ENCODE measurements around the gene C4BPA. TPM values are rescaled to one million over a fixed set of nuclear protein-coding genes. Genes with fewer than 3 reads are reported as not detected.

Gene C4BPA
- polyA plus RNA-seq, 1 of the 3 experiments (the other 2 are of a cell fraction), result not detected

- no peak for TF ChIP-seq CTCF (IDR thresholded peaks at IDR 0.05)
Measured at GRCh38 chr1:207156095-207156494, 52.1 kb downstream of the C4BPA start (continued).

- no peak overlapping the region for H3K4me2 ChIP-seq
- WGBS (ENCODE audit: low lambda C conversion rate), result 5% methylated on average over 5 of the region's 5 CpGs
- H3F3A ChIP-seq (replicated peaks; ENCODE audit: insufficient read depth), result no peaks in the 10 kb centered on the region
- CTCF ChIA-PET, result interaction anchor here (1.3 kb wide), 1 partner anchor 343 kb away, joined by 3 read pairs; no protein-coding TSS in a partner anchor
- DNase-seq, result no peak
- POLR2A ChIA-PET, result no interaction called here
- H2AFZ ChIP-seq (ENCODE audit: low read depth), result no peak overlapping the region
- no peak overlapping the region for H3K27ac ChIP-seq (ENCODE audit: low read depth in 2 of 2, low read length in 1 of 2)
- no peak overlapping the region for H3K4me3 ChIP-seq (ENCODE audit: low read depth in 2 of 2, low read length in 1 of 2)
- no peaks in the 10 kb centered on the region for H3K79me2 ChIP-seq (ENCODE audit: insufficient read depth)
- no peak for TF ChIP-seq RFX5 (IDR thresholded peaks at IDR 0.05; ENCODE audit: low read length)
- TF ChIP-seq, protein P1, sequence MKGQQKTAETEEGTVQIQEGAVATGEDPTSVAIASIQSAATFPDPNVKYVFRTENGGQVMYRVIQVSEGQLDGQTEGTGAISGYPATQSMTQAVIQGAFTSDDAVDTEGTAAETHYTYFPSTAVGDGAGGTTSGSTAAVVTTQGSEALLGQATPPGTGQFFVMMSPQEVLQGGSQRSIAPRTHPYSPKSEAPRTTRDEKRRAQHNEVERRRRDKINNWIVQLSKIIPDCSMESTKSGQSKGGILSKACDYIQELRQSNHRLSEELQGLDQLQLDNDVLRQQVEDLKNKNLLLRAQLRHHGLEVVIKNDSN (IDR thresholded peaks at IDR 0.05; ENCODE audit: borderline replicate concordance, low read depth), result no peak
- TF ChIP-seq NRF1 (IDR thresholded peaks at IDR 0.05; ENCODE audit: low read depth, low read length), result no peak
- no peak for TF ChIP-seq TAF1 (IDR thresholded peaks at IDR 0.05; ENCODE audit: borderline replicate concordance, low read depth, low read length)
- no peak for TF ChIP-seq CHD2 (IDR thresholded peaks at IDR 0.05; ENCODE audit: low read length, partially characterized antibody)
- TF ChIP-seq FOXM1 (IDR thresholded peaks at IDR 0.05; ENCODE audit: low read depth), result no peak
- TF ChIP-seq RXRA (IDR thresholded peaks at IDR 0.05; ENCODE audit: borderline replicate concordance, low read depth), result no peak
- TF ChIP-seq FOXJ3 (CRISPR knock-in tag; IDR thresholded peaks at IDR 0.05), result no peak
- no peak for TF ChIP-seq JUND (IDR thresholded peaks at IDR 0.05)
- TF ChIP-seq GATA2 (CRISPR knock-in tag; IDR thresholded peaks at IDR 0.05), result no peak
- TF ChIP-seq MEF2A (IDR thresholded peaks at IDR 0.05; ENCODE audit: borderline replicate concordance, low read depth), result no peak
- TF ChIP-seq EP300 (IDR thresholded peaks at IDR 0.05; ENCODE audit: borderline replicate concordance in 1 of 2, low read depth in 1 of 2, low read length in 1 of 2), result no peak
- TF ChIP-seq TCF12 (IDR thresholded peaks at IDR 0.05), result no peak
- TF ChIP-seq MXI1 (IDR thresholded peaks at IDR 0.05; ENCODE audit: low read depth, low read length), result no peak
- TF ChIP-seq RCOR1 (IDR thresholded peaks at IDR 0.05; ENCODE audit: low read length), result no peak
- no peak for TF ChIP-seq POLR2AphosphoS5 (IDR thresholded peaks at IDR 0.05; ENCODE audit: low read depth, low read length)
- TF ChIP-seq, protein P2, sequence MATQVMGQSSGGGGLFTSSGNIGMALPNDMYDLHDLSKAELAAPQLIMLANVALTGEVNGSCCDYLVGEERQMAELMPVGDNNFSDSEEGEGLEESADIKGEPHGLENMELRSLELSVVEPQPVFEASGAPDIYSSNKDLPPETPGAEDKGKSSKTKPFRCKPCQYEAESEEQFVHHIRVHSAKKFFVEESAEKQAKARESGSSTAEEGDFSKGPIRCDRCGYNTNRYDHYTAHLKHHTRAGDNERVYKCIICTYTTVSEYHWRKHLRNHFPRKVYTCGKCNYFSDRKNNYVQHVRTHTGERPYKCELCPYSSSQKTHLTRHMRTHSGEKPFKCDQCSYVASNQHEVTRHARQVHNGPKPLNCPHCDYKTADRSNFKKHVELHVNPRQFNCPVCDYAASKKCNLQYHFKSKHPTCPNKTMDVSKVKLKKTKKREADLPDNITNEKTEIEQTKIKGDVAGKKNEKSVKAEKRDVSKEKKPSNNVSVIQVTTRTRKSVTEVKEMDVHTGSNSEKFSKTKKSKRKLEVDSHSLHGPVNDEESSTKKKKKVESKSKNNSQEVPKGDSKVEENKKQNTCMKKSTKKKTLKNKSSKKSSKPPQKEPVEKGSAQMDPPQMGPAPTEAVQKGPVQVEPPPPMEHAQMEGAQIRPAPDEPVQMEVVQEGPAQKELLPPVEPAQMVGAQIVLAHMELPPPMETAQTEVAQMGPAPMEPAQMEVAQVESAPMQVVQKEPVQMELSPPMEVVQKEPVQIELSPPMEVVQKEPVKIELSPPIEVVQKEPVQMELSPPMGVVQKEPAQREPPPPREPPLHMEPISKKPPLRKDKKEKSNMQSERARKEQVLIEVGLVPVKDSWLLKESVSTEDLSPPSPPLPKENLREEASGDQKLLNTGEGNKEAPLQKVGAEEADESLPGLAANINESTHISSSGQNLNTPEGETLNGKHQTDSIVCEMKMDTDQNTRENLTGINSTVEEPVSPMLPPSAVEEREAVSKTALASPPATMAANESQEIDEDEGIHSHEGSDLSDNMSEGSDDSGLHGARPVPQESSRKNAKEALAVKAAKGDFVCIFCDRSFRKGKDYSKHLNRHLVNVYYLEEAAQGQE (IDR thresholded peaks at IDR 0.05; ENCODE audit: low read depth, low read length), result no peak
- TF ChIP-seq SMC3 (IDR thresholded peaks at IDR 0.05; ENCODE audit: low read depth, low read length), result no peak
- TF ChIP-seq, protein P3, sequence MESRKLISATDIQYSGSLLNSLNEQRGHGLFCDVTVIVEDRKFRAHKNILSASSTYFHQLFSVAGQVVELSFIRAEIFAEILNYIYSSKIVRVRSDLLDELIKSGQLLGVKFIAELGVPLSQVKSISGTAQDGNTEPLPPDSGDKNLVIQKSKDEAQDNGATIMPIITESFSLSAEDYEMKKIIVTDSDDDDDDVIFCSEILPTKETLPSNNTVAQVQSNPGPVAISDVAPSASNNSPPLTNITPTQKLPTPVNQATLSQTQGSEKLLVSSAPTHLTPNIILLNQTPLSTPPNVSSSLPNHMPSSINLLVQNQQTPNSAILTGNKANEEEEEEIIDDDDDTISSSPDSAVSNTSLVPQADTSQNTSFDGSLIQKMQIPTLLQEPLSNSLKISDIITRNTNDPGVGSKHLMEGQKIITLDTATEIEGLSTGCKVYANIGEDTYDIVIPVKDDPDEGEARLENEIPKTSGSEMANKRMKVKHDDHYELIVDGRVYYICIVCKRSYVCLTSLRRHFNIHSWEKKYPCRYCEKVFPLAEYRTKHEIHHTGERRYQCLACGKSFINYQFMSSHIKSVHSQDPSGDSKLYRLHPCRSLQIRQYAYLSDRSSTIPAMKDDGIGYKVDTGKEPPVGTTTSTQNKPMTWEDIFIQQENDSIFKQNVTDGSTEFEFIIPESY (IDR thresholded peaks at IDR 0.05; ENCODE audit: borderline replicate concordance, low read depth), result no peak
- TF ChIP-seq FOSL2 (IDR thresholded peaks at IDR 0.05; ENCODE audit: borderline replicate concordance, low read depth), result no peak
- H3K27me3 ChIP-seq (ENCODE audit: insufficient read depth), result no peaks in the 10 kb centered on the region
- H3K4me1 ChIP-seq (ENCODE audit: control insufficient read depth in 1 of 2, insufficient read depth in 2 of 2, low read depth in 1 of 2, low read length in 1 of 2), result no peaks in the 10 kb centered on the region
- no peaks in the 10 kb centered on the region; the same call in 1 of the 2 replicates for H3K9me2 ChIP-seq
- no peaks in the 10 kb centered on the region for H3K36me3 ChIP-seq (replicated peaks in 1 of 2; ENCODE audit: control insufficient read depth in 1 of 2, insufficient read depth in 2 of 2, low read length in 1 of 2)
- H3K9me3 ChIP-seq, result no peaks in the 10 kb centered on the region
- no peaks in the 10 kb centered on the region for H4K20me1 ChIP-seq (ENCODE audit: insufficient read depth)
- no peak overlapping the region for H3K9ac ChIP-seq
Measured at GRCh38 chr1:207156826-207157225, 52.8 kb downstream of the C4BPA start.
